ENCODE data around the gene MNT.

MNT gene

GRCh38 chr17:2362016-2362415, 38.8 kb downstream of the MNT start:
- DNase-seq = no peak

DNA sequence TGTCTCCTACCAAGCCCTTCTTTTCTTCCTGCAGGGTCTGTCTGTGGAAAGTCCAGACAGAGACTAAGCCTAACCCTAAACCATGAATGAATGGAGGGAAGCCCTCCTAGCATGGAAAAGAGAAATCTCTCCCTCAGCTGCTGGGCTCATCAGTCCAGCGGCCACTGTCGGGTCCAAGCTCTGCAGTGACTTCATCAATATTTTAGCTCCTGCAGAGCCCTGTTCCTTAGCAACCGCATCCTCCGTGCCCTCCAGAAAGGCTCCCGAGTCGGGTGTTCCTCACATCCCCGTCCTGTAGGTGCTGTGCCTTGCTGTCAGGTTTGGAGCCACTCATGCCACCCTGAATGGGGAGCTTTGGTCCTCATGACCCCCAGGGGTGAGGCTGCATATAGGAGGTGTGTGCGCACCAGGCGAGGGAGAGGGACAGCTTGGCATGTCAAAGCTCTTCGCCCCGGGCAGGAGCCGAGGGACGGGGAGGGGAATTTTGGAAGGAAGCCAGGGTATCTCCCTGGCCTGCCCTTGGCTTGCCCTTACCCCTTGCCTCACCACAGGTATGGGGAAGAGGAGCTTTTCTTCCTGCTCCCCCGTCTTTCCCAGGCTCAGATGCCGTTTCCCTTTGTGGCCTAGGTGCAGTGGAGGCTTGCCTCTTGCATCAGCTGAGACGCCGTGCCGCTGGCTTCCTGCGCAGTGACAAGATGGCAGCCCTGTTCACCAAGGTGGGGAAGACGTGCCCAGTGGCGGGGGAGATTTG, 39.7 kb downstream of the MNT start:
- no peak for DNase-seq

DNA sequence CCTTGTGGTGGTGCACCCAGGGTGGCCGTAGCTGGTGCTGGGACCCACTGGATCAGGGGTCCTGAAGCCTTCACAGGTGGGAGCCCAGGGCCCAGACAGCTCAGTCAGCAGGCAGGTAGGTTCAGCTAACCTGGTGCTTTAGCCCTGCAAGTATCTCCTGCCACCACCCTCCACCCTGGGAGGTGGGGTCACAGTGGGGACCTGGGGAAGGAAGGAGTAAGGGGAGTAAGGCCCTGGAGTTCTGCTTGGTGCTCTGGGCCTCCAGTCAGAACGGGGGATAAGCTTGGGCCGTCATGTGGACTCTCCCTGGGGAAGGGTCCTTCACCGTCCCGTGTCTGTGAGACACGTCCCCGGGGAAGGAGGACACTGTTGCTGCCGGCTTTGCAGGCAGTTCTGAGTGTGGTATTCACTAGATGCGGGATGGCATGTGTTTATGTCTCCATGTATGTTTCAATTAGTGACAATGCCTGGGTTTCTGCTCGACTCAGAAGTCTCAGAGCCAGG, 42.9 kb downstream of the MNT start:
- DNase-seq = no peak

- no peak for DNase-seq
Measured at GRCh38 chr17:2357237-2357636, 43.6 kb downstream of the MNT start.

- DNase-seq = no peak
Measured at GRCh38 chr17:2354311-2354710, 46.5 kb downstream of the MNT start.

DNA sequence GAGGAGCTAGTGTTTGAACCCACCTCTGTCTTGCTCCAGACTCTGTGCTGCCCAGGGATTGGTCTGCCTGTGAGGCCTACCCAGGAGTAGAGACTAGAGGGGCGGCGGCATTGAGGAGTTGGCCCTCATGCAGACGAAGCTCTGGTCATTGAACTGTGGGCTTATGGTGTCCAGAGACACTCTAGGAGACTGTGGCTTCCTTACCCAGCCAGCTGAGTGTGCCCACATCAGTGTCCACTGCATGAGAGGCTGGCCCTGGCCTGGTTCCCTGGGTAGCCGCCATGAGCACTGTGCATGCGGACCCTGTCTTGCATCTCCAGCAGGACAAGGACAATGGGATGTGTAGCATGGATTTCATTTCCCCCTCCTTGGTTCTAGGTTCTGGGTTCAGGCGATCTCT, 49.6 kb downstream of the MNT start:
- DNase-seq = no peak

DNA sequence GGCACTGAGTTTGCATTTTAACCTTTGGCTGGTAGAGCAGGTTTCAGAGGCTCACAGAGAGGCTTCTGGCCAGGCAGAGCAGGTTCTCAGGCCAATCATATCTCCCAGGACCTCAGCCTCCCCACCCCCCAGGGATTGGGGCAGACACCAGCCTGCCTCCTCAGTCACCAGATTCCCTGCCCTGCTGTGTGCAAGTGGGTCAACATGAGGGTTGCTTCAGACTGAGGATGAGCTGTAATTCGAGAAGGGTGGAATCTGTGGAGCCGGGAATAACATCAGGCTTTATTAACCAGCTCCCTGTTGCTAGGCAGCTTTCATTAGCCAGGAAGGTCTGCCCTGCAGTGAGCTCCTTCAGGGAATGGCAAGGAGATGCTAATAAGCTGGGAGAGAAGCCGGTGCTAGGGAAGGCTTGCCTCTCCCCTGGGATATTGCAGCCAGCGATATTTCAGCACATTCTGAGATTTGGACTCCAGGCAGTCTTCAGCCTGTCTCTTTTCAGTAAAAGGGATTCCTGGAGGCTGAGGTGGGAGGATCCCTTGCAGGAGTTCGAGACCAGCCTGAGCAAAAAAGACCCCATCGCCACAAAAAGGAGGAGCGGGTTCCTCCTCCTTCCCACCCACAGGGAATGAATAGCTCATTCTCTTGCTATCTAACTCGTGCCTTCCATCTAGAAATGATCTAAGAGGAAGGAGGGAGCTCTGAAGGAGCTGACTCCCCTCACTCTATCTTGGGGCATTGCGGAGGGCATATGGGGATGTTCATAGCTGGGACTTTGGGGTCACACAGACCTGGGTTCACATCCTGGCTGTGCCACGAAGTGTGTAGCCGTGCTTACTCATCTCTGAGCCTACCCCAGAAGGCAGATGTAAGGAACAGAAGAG, 52.8 kb downstream of the MNT start:
- DNase-seq = no peak

DNA sequence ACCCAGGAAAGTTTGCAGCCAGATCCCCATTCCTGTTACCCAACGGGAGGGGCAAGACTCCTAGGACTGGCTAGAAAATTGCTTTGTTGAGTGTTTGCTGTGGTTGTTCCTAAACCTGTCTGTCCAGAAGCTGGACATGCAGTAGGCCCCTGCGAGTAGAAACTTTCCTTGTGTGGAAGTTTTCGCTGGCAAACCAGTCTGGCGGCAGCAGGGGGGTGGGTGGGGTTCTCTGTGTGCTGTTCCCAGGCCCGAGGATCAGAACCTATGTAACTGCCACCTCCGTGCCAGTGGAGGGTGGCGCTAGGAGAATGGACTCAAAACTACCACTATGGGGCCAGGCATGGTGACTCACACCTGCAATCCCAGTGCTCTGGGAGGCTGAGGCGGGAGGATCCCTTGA, 54.4 kb downstream of the MNT start:
- no peak for DNase-seq

DNA sequence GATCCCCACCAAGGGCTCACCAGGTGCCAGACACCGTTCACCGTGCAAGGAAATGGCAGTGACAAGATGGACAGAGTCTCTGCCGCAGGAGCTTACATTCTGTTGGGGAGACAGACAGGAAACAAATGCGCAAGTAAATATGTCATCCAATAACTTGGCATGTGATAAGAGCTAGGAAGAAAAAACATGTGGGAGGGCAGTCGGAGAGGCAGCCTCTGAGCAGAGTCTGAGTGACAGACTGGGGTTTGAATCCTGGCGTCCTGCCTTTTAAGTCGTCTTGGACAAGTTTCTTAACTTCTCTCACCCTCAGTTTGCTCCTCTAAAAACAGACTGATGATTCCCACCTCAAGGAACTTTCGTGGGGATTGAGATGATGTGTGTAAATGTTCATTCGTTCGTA, 56.3 kb downstream of the MNT start:
- no peak for DNase-seq

- peak; percentile 29 for DNase-seq
Measured at GRCh38 chr17:2343421-2343820, 57.4 kb downstream of the MNT start.

DNA sequence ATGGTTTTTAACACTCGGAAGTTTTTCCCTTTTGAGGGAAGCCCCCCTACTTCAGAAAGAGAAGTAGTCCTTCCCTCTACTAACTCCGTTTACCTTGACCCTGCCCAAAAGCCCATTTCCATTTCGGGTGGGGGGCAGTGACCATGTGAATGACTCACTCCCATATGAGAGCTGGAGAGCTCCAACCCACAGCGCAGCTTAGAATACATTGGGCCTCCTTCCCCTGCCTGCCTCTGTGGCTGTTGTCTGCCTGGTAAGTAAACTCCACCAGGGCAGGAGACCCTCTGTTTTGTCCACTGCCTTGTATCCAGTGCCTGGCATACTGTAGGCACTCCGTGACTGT, 62.6 kb downstream of the MNT start:
- no peak for DNase-seq

GRCh38 chr17:2337544-2338314, 63.1 kb downstream of the MNT start:
- DNase-seq = peak; percentile 44

DNA sequence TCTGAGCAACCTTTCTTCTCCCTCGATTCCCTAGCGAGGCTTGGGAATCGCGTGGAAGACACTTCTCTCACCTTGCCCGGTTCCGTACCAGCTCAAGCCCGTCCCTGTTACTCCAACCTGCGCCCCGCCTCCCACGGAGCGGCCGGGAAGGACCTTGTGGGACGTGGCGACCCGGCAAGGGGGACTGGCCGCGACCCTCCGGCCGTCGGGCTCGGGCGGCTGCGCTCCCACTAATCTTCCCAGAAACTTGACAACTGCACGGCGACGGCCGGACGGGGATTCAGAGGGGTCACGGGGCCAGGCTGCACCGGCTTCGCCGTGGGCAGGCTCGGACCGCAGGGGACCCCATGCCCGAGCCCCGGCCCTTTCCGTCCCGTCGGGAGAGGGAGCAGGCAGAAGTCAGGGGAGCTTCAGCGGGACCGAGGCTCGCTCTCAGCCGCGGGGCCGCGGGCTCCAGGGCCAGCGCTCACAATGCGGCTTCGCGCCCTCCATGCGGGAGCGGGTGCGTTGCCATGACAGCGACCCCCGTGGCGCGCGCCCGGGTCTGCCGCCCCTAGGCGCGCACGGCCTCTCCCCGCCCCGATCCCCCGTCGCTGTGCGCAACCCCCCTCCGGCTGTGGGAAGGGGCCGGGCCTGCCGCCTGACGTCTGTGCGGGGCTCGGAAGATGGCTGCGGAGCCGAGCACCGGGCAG, 63.9 kb downstream of the MNT start, which contains the start of gene SGSM2:
TSS of gene SGSM2 (plus strand) at position 650 of the 692 bp plus-strand sequence. CDS start 188 bp downstream, outside the sequence.
- DNase-seq = peak; percentile 75

DNA sequence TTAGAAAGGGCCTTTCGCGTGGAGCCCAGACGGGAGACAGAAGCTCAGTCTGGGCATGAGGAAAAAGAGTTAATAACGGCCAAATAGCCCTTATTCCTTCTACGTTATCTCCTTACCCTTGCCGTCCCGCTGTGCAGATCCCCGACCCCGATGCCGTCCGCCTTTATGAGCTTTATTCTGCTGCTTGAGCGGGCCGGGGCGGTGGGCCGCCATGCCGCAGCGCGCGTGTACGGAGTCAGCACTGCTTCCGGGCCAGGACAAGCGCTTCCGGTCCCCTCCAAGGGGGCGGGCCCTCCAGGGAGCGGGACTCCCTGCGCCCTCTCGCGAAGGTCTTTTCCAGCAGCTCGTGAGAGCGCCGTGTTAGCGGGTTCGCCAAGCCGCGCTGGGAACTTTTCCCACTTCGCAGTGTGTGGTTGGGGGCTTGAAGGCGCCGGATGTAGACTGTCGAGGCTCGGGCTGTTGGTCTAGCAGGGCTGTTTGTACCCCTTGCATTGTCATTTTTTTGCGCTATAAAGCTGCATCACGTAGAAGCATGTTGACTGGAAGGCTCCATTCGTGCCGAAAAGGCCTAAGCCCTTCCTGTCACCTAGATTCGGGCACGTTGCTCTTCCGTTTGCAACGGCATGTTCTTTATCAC, 64.5 kb downstream of the MNT start, which contains the start of gene TSR1:
TSS of gene TSR1 (minus strand) at position 243 of the 637 bp plus-strand sequence. CDS start at position 213, 30 bp downstream.
- peak; percentile 84 for DNase-seq

- no peak for DNase-seq
Measured at GRCh38 chr17:2335726-2336214, 65.1 kb downstream of the MNT start.

All from activated CD4-positive, alpha-beta T cell treated with anti-CD3 and anti-CD28 coated beads, Interleukin-2, amount 50 U/mL, for 1 hour (primary cell).